B cell (primary cell): ENCODE results near the gene NPAS3. TPM values are rescaled to one million over a fixed set of nuclear protein-coding genes. Genes with fewer than 3 reads are reported as not detected.

Experiments
- ATAC-seq: fragments of 200-7000 bp; cut with Tn5 transposase; one replicate; pipeline ENCODE4 v1.10.0; 2021; ENCODE audit warnings: low read depth, mild to moderate bottlenecking, moderate number of reproducible peaks, moderate library complexity
- CTCF ChIA-PET: fragments of 350-600 bp; sonication (Branson Sonifier 250); formaldehyde crosslinking; loops from one replicate; lab custom pipeline; 2021; ENCODE audit warnings: antibody characterized with exemption, inconsistent platforms; lab: Charles Lee
- POLR2A ChIA-PET: fragments of 350-600 bp; sonication (Branson Sonifier 250); formaldehyde crosslinking; loops from one replicate; lab custom pipeline; 2021; ENCODE audit warnings: antibody characterized with exemption; lab: Charles Lee
- DNase-seq: peaks from one replicate; pipeline ENCODE4 v3.0.0; 2013
- H2AFZ ChIP-seq: 2 replicates; pipeline ENCODE4 v1.6.1; 2012; ENCODE audit warnings: mild to moderate bottlenecking, low read depth, low read length; ENCODE audit not compliant: insufficient read depth, poor library complexity, severe bottlenecking
- H3K27ac ChIP-seq, 2 donors: 1 replicate in 1 of 2; 2 replicates in 1 of 2; pipeline ENCODE4 v1.5.1; 2012 to 2013; ENCODE audit warnings: low read length in 2 of 2, mild to moderate bottlenecking in 2 of 2, moderate library complexity in 1 of 2
- H3K27me3 ChIP-seq, 4 experiments: fragments of 200-600 bp in 1 of 4; sonication (generic) in 1 of 4; replicated peaks in 1 of 4; 1 replicate in 2 of 4; 2 replicates in 2 of 4; pipeline versions ENCODE4 v1.6.1 to v1.7.0; 2013 to 2016; ENCODE audit warnings: low read length in 3 of 4, mild to moderate bottlenecking in 2 of 4, mixed read lengths in 1 of 4, moderate library complexity in 1 of 4; ENCODE audit not compliant: insufficient read depth in 4 of 4, control insufficient read depth in 3 of 4; ENCODE audit errors: control extremely low read depth in 1 of 4
- H3K36me3 ChIP-seq, 2 experiments: replicated peaks in 1 of 2; 1 replicate in 1 of 2; 2 replicates in 1 of 2; pipeline versions ENCODE4 v1.6.1 to v1.7.1; 2013; ENCODE audit warnings: low read length in 1 of 2; ENCODE audit not compliant: insufficient read depth in 2 of 2, control insufficient read depth in 1 of 2; ENCODE audit errors: control extremely low read depth in 1 of 2, extremely low read depth in 1 of 2
- H3K4me1 ChIP-seq, 2 donors: fragments of 200-600 bp in 1 of 2; sonication (generic) in 1 of 2; 1 replicate in 1 of 2; 2 replicates in 1 of 2; pipeline versions ENCODE4 v1.5.1 to v1.6.1; 2013 to 2017; ENCODE audit warnings: low read length in 2 of 2; ENCODE audit not compliant: control insufficient read depth in 2 of 2, insufficient read depth in 2 of 2
- H3K4me2 ChIP-seq: replicated peaks from 2 replicates; pipeline ENCODE3; 2012; ENCODE audit warnings: mild to moderate bottlenecking, low read depth, low read length; ENCODE audit not compliant: poor library complexity, severe bottlenecking
- H3K4me3 ChIP-seq, 5 experiments: fragments of 200-600 bp in 1 of 5; sonication (generic) in 1 of 5; 1 replicate in 3 of 5; 2 replicates in 2 of 5; pipeline versions ENCODE4 v1.5.1 to v1.7.0; 2011 to 2016; ENCODE audit warnings: low read length in 4 of 5, mild to moderate bottlenecking in 4 of 5, low read depth in 2 of 5, control low read depth in 1 of 5, moderate library complexity in 1 of 5; ENCODE audit not compliant: insufficient read depth in 1 of 5; ENCODE audit errors: control extremely low read depth in 1 of 5, extremely low read depth in 1 of 5
- H3K79me2 ChIP-seq: fragments of 200-600 bp; sonication (generic); one replicate; pipeline ENCODE4 v1.6.0; 2016; ENCODE audit warnings: low read length; ENCODE audit not compliant: control insufficient read depth, insufficient read depth
- H3K9ac ChIP-seq: fragments of 200-600 bp; sonication (generic); 2 replicates; pipeline ENCODE4 v1.6.1; 2017; ENCODE audit warnings: mild to moderate bottlenecking, low read length, moderate library complexity
- H3K9me3 ChIP-seq, 3 donors: one replicate each; pipeline versions ENCODE4 v1.6.1 to v1.7.1; 2013; ENCODE audit warnings: low read length in 2 of 3; ENCODE audit not compliant: control insufficient read depth in 2 of 3, insufficient read depth in 1 of 3; ENCODE audit errors: control extremely low read depth in 1 of 3
- H4K20me1 ChIP-seq: 2 replicates; pipeline ENCODE4 v1.6.0; 2012; ENCODE audit warnings: mild to moderate bottlenecking, low read length; ENCODE audit not compliant: insufficient read depth, control insufficient read depth, poor library complexity, severe bottlenecking
- H3K27ac Mint-ChIP-seq: one replicate; pipeline ENCODE4 v1.8.0; 2021; ENCODE audit warnings: mixed read lengths
- H3K27me3 Mint-ChIP-seq: one replicate; pipeline ENCODE4 v1.8.0; 2021; ENCODE audit warnings: mixed read lengths
- H3K4me1 Mint-ChIP-seq: one replicate; pipeline ENCODE4 v1.8.0; 2021; ENCODE audit warnings: mixed read lengths
- H3K4me3 Mint-ChIP-seq: one replicate; pipeline ENCODE4 v1.8.0; 2021; ENCODE audit warnings: mixed read lengths
- H3K9me3 Mint-ChIP-seq: one replicate; pipeline ENCODE4 v1.8.0; 2022; ENCODE audit warnings: mixed read lengths; ENCODE audit not compliant: insufficient read depth
- CTCF ChIP-seq: fragments of 200-600 bp; IDR thresholded peaks from one replicate; pipeline ENCODE4 v1.8.0; 2022; ENCODE audit warnings: antibody characterized with exemption, mild to moderate bottlenecking
- EZH2 ChIP-seq: IDR thresholded peaks from 2 replicates; pipeline ENCODE4 v1.6.1; 2012; ENCODE audit warnings: borderline replicate concordance, low read depth, mild to moderate bottlenecking, moderate library complexity, low read length; ENCODE audit not compliant: insufficient read depth, poor library complexity, severe bottlenecking
- WGBS: methylation state at CpG from one replicate; pipeline ENCODE4 v1.1.5; 2013; ENCODE audit warnings: missing lambda C conversion rate; ENCODE audit not compliant: insufficient coverage; 5-methylcytosine and 5-hydroxymethylcytosine counted together
- intact Hi-C: fragments of 100-400 bp; cut with micrococcal nuclease; formaldehyde crosslinking; loops from one replicate; pipeline ENCODE4 v1.10.0; 2022
- polyA plus RNA-seq: library from polyadenylated mRNA; depleted of rRNA; stranded (reverse); fragments of >200 nt; gene quantifications from 2 replicates; pipeline ENCODE4 v1.2.3, GENCODE V29; 2012
- total RNA-seq, 2 donors: library from RNA; stranded (reverse); fragments of 120-200 nt in 1 of 2; gene quantifications; 1 replicate in 1 of 2; 2 replicates in 1 of 2; pipeline versions ENCODE4 v1.2.3 to v1.2.4, GENCODE V29; 2013 to 2022

Gene NPAS3
- total and polyA plus RNA-seq, 2 donors (not counting 1 experiment from before 2014, with no cell fraction given) = not detected

DNA sequence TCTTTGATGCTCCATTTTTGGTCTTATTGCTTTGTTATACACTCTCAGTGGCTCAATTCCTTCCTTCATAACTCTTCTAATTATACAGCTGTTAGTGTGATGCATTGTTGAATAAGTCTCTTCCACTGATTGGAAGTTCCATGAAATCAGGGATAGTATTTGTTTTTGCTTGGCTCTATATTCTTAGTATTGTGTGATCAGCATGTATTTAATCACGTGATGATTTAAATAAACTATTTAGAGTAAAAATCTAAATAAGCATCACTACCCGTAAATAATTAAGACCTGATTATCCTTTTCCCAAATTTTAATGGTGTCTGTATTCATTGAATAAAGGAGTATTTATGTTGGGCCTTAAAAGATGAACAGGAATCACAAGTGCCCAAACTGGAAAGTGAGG, 355.7 kb downstream of the NPAS3 start:
- Histone ChIP-seq H3K4me3 (no peak overlapping the region), H4K20me1 (no peaks in the 10 kb centered on the region), H3K9me3 (no peaks in the 10 kb centered on the region), H2AFZ (no peak overlapping the region), H3K79me2 (no peaks in the 10 kb centered on the region), H3K27me3 (no peaks in the 10 kb centered on the region), H3K4me1 (no peaks in the 10 kb centered on the region), H3K4me2 (no peak overlapping the region), H3K36me3 (no peaks in the 10 kb centered on the region), H3K27ac (no peak overlapping the region), H3K9ac (no peak overlapping the region)
- Mint-ChIP-seq H3K27ac (no peak overlapping the region), H3K27me3 (no peaks in the 10 kb centered on the region), H3K4me1 (no peaks in the 10 kb centered on the region), H3K4me3 (no peak overlapping the region), H3K9me3 (no peaks in the 10 kb centered on the region)
- no peak for DNase-seq
- intact Hi-C loops = no loop called here
- TF ChIP-seq EZH2 (no peak), CTCF (no peak)
- no CpG with 5 or more reads among the region's 2 CpGs for WGBS
- ATAC-seq = no peak
- ChIA-PET POLR2A (no interaction called here), CTCF (no interaction called here)

GRCh38 chr14:33297565-33297964, 358.9 kb downstream of the NPAS3 start:
- Histone ChIP-seq H3K4me3 (no peak overlapping the region), H3K4me2 (no peak overlapping the region), H3K27me3 (no peaks in the 10 kb centered on the region), H3K4me1 (no peaks in the 10 kb centered on the region), H3K9me3 (no peaks in the 10 kb centered on the region), H2AFZ (no peak overlapping the region), H3K9ac (no peak overlapping the region), H3K27ac (no peak overlapping the region), H3K36me3 (no peaks in the 10 kb centered on the region), H3K79me2 (no peaks in the 10 kb centered on the region), H4K20me1 (no peaks in the 10 kb centered on the region)
- ATAC-seq (no peak), DNase-seq (no peak)
- TF ChIP-seq EZH2 (no peak), CTCF (no peak)
- 60% methylated on average over 1 of the region's 4 CpGs for WGBS
- Mint-ChIP-seq H3K27me3 (no peaks in the 10 kb centered on the region), H3K4me1 (no peaks in the 10 kb centered on the region), H3K27ac (no peak overlapping the region), H3K4me3 (no peak overlapping the region), H3K9me3 (no peaks in the 10 kb centered on the region)
- ChIA-PET CTCF (no interaction called here), POLR2A (no interaction called here)
- intact Hi-C loops = no loop called here
